Measurements from ENCODE around the gene FILIP1L.

FILIP1L gene

GRCh38 chr3:99875581-99875928 is 238.7 kb downstream of the FILIP1L start:
- Mint-ChIP-seq H3K36me3 (ENCODE audit: insufficient read depth) (peaks cover 2% of the 10 kb centered on the region), H3K4me1 (peaks cover 13% of the 10 kb centered on the region), H3K4me3 (peak overlapping the region; percentile 69), H3K9me3 (no peaks in the 10 kb centered on the region), H3K27me3 (no peaks in the 10 kb centered on the region), H3K27ac (ENCODE audit: low read depth) (no peak overlapping the region)
- DNase-seq (ENCODE audit: low spot score in 2 of 2), result no peak
- peak; percentile 24 for ATAC-seq (replicated peaks; ENCODE audit: extremely low read depth, poor library complexity, severe bottlenecking)

- H3K27ac Mint-ChIP-seq (ENCODE audit: low read depth), result no peak overlapping the region
- peaks cover 2% of the 10 kb centered on the region for H3K36me3 Mint-ChIP-seq (ENCODE audit: insufficient read depth)
Observed at GRCh38 chr3:99874237-99875002, 239.9 kb downstream of the FILIP1L start.

GRCh38 chr3:99873269-99874102 is 240.8 kb downstream of the FILIP1L start:
- no peak overlapping the region for H3K27ac Mint-ChIP-seq (ENCODE audit: low read depth)
- H3K4me1 Mint-ChIP-seq, result peaks cover 10% of the 10 kb centered on the region
- peaks cover 2% of the 10 kb centered on the region for H3K36me3 Mint-ChIP-seq (ENCODE audit: insufficient read depth)

More at GRCh38 chr3:99874237-99875002, 239.9 kb downstream of the FILIP1L start:
- H3K4me3 Mint-ChIP-seq, result no peak overlapping the region
- no peak for ATAC-seq (replicated peaks; ENCODE audit: extremely low read depth, poor library complexity, severe bottlenecking)
- peaks cover 13% of the 10 kb centered on the region for H3K4me1 Mint-ChIP-seq
- H3K27me3 Mint-ChIP-seq, result no peaks in the 10 kb centered on the region
- H3K9me3 Mint-ChIP-seq, result no peaks in the 10 kb centered on the region
- no peak for DNase-seq (ENCODE audit: low spot score in 2 of 2)

GRCh38 chr3:99872923-99873254 is 241.4 kb downstream of the FILIP1L start:
- H3K27ac Mint-ChIP-seq (ENCODE audit: low read depth), result no peak overlapping the region
- peaks cover 4% of the 10 kb centered on the region for H3K4me1 Mint-ChIP-seq
- no peaks in the 10 kb centered on the region for H3K9me3 Mint-ChIP-seq
- no peak overlapping the region for H3K4me3 Mint-ChIP-seq
- ATAC-seq (replicated peaks; ENCODE audit: extremely low read depth, poor library complexity, severe bottlenecking) (no peak), DNase-seq (ENCODE audit: low spot score in 2 of 2) (no peak)
- H3K36me3 Mint-ChIP-seq (ENCODE audit: insufficient read depth), result peaks cover 2% of the 10 kb centered on the region
- H3K27me3 Mint-ChIP-seq, result no peaks in the 10 kb centered on the region

More at GRCh38 chr3:99873269-99874102, 240.8 kb downstream of the FILIP1L start:
- ATAC-seq (replicated peaks; ENCODE audit: extremely low read depth, poor library complexity, severe bottlenecking) (no peak), DNase-seq (ENCODE audit: low spot score in 2 of 2) (no peak)
- Mint-ChIP-seq H3K4me3 (no peak overlapping the region), H3K27me3 (no peaks in the 10 kb centered on the region), H3K9me3 (no peaks in the 10 kb centered on the region)

- Mint-ChIP-seq H3K36me3 (ENCODE audit: insufficient read depth) (peaks cover 2% of the 10 kb centered on the region), H3K27ac (ENCODE audit: low read depth) (no peak overlapping the region), H3K9me3 (no peaks in the 10 kb centered on the region), H3K27me3 (no peaks in the 10 kb centered on the region), H3K4me3 (no peak overlapping the region), H3K4me1 (peaks cover 6% of the 10 kb centered on the region)
- DNase-seq (ENCODE audit: low spot score in 2 of 2) (no peak), ATAC-seq (replicated peaks; ENCODE audit: extremely low read depth, poor library complexity, severe bottlenecking) (no peak)
Observed at GRCh38 chr3:99871231-99872045, 242.9 kb downstream of the FILIP1L start.

- H3K27me3 Mint-ChIP-seq, result no peaks in the 10 kb centered on the region
Observed at GRCh38 chr3:99870712-99871111, 243.6 kb downstream of the FILIP1L start.

GRCh38 chr3:99869621-99870020 is 244.7 kb downstream of the FILIP1L start:
- H3K9me3 Mint-ChIP-seq, result no peaks in the 10 kb centered on the region
- H3K27ac Mint-ChIP-seq (ENCODE audit: low read depth), result no peak overlapping the region
- peaks cover 2% of the 10 kb centered on the region for H3K36me3 Mint-ChIP-seq (ENCODE audit: insufficient read depth)
- no peak overlapping the region for H3K4me3 Mint-ChIP-seq
- H3K4me1 Mint-ChIP-seq, result peaks cover 16% of the 10 kb centered on the region
- H3K27me3 Mint-ChIP-seq, result no peaks in the 10 kb centered on the region
- ATAC-seq (replicated peaks; ENCODE audit: extremely low read depth, poor library complexity, severe bottlenecking), result no peak
- no peak for DNase-seq (ENCODE audit: low spot score in 2 of 2)

More at GRCh38 chr3:99870712-99871111, 243.6 kb downstream of the FILIP1L start:
- DNase-seq (ENCODE audit: low spot score in 2 of 2) (no peak), ATAC-seq (replicated peaks; ENCODE audit: extremely low read depth, poor library complexity, severe bottlenecking) (no peak)
- H3K4me1 Mint-ChIP-seq, result peaks cover 14% of the 10 kb centered on the region
- no peak overlapping the region for H3K27ac Mint-ChIP-seq (ENCODE audit: low read depth)
- peaks cover 2% of the 10 kb centered on the region for H3K36me3 Mint-ChIP-seq (ENCODE audit: insufficient read depth)
- H3K4me3 Mint-ChIP-seq, result no peak overlapping the region
- no peaks in the 10 kb centered on the region for H3K9me3 Mint-ChIP-seq

GRCh38 chr3:99868311-99868646 is 246.0 kb downstream of the FILIP1L start:
- no peak for ATAC-seq (replicated peaks; ENCODE audit: extremely low read depth, poor library complexity, severe bottlenecking)
- peaks cover 20% of the 10 kb centered on the region for H3K4me1 Mint-ChIP-seq
- peaks cover 2% of the 10 kb centered on the region for H3K36me3 Mint-ChIP-seq (ENCODE audit: insufficient read depth)
- no peaks in the 10 kb centered on the region for H3K9me3 Mint-ChIP-seq
- DNase-seq (ENCODE audit: low spot score in 2 of 2), result no peak
- H3K27me3 Mint-ChIP-seq, result no peaks in the 10 kb centered on the region
- no peak overlapping the region for H3K27ac Mint-ChIP-seq (ENCODE audit: low read depth)
- H3K4me3 Mint-ChIP-seq, result no peak overlapping the region

GRCh38 chr3:99867594-99868310 is 246.5 kb downstream of the FILIP1L start:
- no peak overlapping the region for H3K4me3 Mint-ChIP-seq
- peaks cover 2% of the 10 kb centered on the region for H3K36me3 Mint-ChIP-seq (ENCODE audit: insufficient read depth)
- DNase-seq (ENCODE audit: low spot score in 2 of 2) (no peak), ATAC-seq (replicated peaks; ENCODE audit: extremely low read depth, poor library complexity, severe bottlenecking) (no peak)
- H3K4me1 Mint-ChIP-seq, result peaks cover 20% of the 10 kb centered on the region
- H3K9me3 Mint-ChIP-seq, result no peaks in the 10 kb centered on the region
- no peaks in the 10 kb centered on the region for H3K27me3 Mint-ChIP-seq
- H3K27ac Mint-ChIP-seq (ENCODE audit: low read depth), result no peak overlapping the region

GRCh38 chr3:99866261-99866761 is 248.0 kb downstream of the FILIP1L start:
- no peak overlapping the region for H3K4me3 Mint-ChIP-seq
- no peaks in the 10 kb centered on the region for H3K9me3 Mint-ChIP-seq
- H3K36me3 Mint-ChIP-seq (ENCODE audit: insufficient read depth), result no peaks in the 10 kb centered on the region
- ATAC-seq (replicated peaks; ENCODE audit: extremely low read depth, poor library complexity, severe bottlenecking) (peak; percentile 46), DNase-seq (ENCODE audit: low spot score in 2 of 2) (no peak)
- H3K27me3 Mint-ChIP-seq, result no peaks in the 10 kb centered on the region
- peaks cover 20% of the 10 kb centered on the region for H3K4me1 Mint-ChIP-seq
- H3K27ac Mint-ChIP-seq (ENCODE audit: low read depth), result peak overlapping the region; percentile 78

GRCh38 chr3:99865321-99865720 is 249.0 kb downstream of the FILIP1L start:
- DNase-seq (ENCODE audit: low spot score in 2 of 2) (no peak), ATAC-seq (replicated peaks; ENCODE audit: extremely low read depth, poor library complexity, severe bottlenecking) (no peak)
- no peak overlapping the region for H3K4me3 Mint-ChIP-seq
- H3K9me3 Mint-ChIP-seq, result no peaks in the 10 kb centered on the region
- no peaks in the 10 kb centered on the region for H3K36me3 Mint-ChIP-seq (ENCODE audit: insufficient read depth)
- H3K27me3 Mint-ChIP-seq, result no peaks in the 10 kb centered on the region
- peaks cover 20% of the 10 kb centered on the region for H3K4me1 Mint-ChIP-seq
- no peak overlapping the region for H3K27ac Mint-ChIP-seq (ENCODE audit: low read depth)

- Mint-ChIP-seq H3K4me3 (no peak overlapping the region), H3K4me1 (peaks cover 20% of the 10 kb centered on the region), H3K9me3 (no peaks in the 10 kb centered on the region), H3K27ac (ENCODE audit: low read depth) (no peak overlapping the region), H3K36me3 (ENCODE audit: insufficient read depth) (no peaks in the 10 kb centered on the region), H3K27me3 (no peaks in the 10 kb centered on the region)
- no peak for ATAC-seq (replicated peaks; ENCODE audit: extremely low read depth, poor library complexity, severe bottlenecking)
- no peak for DNase-seq (ENCODE audit: low spot score in 2 of 2)
Observed at GRCh38 chr3:99864289-99864688, 250.0 kb downstream of the FILIP1L start.
